T-cell (primary cell): ENCODE measurements around the gene PPM1M. TPM values are rescaled to one million over a fixed set of nuclear protein-coding genes. Genes with fewer than 3 reads are reported as not detected.
"Not testable (repeated sequence)": the region's sequence is repeated elsewhere in the genome, so short reads cannot be mapped to it uniquely, and the experiment has no call there.

Source experiments
- ATAC-seq, 4 experiments: fragments of 200-7000 bp in 3 of 4; fragments of 150-1000 bp in 1 of 4; cut with Tn5 transposase; replicated peaks in 1 of 4; 1 replicate in 3 of 4; 2 replicates in 1 of 4; pipeline ENCODE4 v1.10.0; 2021; ENCODE audit warnings: moderate library complexity in 3 of 4, mild to moderate bottlenecking in 2 of 4, moderate number of reproducible peaks in 1 of 4
- CTCF ChIA-PET, 2 donors: fragments of 300-600 bp; sonication (Branson Sonifier 250); formaldehyde crosslinking; loops; one replicate each; lab custom pipeline; 2022; ENCODE audit warnings: antibody characterized with exemption in 2 of 2; lab: Charles Lee
- POLR2A ChIA-PET, 2 donors: fragments of 300-600 bp; sonication (Branson Sonifier 250); formaldehyde crosslinking; loops; one replicate each; lab custom pipeline; 2022; ENCODE audit warnings: antibody characterized with exemption in 2 of 2; lab: Charles Lee
- DNase-seq, 35 experiments: peaks; one replicate each; pipeline versions ENCODE4 v3.0.0 to v3.0.0-alpha.2; 2013 to 2023
- H3K27ac ChIP-seq: one replicate; pipeline ENCODE4 v1.5.1; 2013; ENCODE audit warnings: low read length
- H3K27me3 ChIP-seq, 2 experiments: replicated peaks in 1 of 2; 1 replicate in 1 of 2; 2 replicates in 1 of 2; pipeline versions ENCODE4 v1.6.1 to v1.7.0; 2013; ENCODE audit warnings: low read length in 1 of 2, mixed read lengths in 1 of 2; ENCODE audit not compliant: control insufficient read depth in 2 of 2, insufficient read depth in 2 of 2; ENCODE audit errors: extremely low read depth in 1 of 2
- H3K36me3 ChIP-seq, 2 donors: 1 replicate in 1 of 2; 2 replicates in 1 of 2; pipeline versions ENCODE4 v1.6.1 to v1.7.0; 2013; ENCODE audit warnings: low read length in 1 of 2; ENCODE audit not compliant: control insufficient read depth in 2 of 2, insufficient read depth in 1 of 2; ENCODE audit errors: extremely low read depth in 1 of 2
- H3K4me1 ChIP-seq, 2 experiments: 1 replicate in 1 of 2; 2 replicates in 1 of 2; pipeline versions ENCODE4 v1.6.1 to v1.7.0; 2013; ENCODE audit warnings: low read length in 2 of 2, mixed read lengths in 1 of 2; ENCODE audit not compliant: insufficient read depth in 2 of 2, control insufficient read depth in 1 of 2; ENCODE audit errors: extremely low read depth in 1 of 2
- H3K4me3 ChIP-seq, 2 donors: 1 replicate in 1 of 2; 2 replicates in 1 of 2; pipeline versions ENCODE4 v1.5.1 to v1.7.0; 2013; ENCODE audit warnings: mild to moderate bottlenecking in 2 of 2, low read length in 1 of 2, moderate library complexity in 1 of 2; ENCODE audit not compliant: control insufficient read depth in 1 of 2; ENCODE audit errors: extremely low read depth in 1 of 2
- H3K9me3 ChIP-seq: 2 replicates; pipeline ENCODE4 v1.7.0; 2013
- H3K27ac Mint-ChIP-seq, 2 donors: one replicate each; pipeline ENCODE4 v1.8.0; 2020 to 2021; ENCODE audit warnings: mild to moderate bottlenecking in 2 of 2, mixed read lengths in 2 of 2
- H3K27me3 Mint-ChIP-seq, 2 donors: one replicate each; pipeline ENCODE4 v1.8.0; 2021 to 2022; ENCODE audit warnings: mixed read lengths in 2 of 2
- H3K36me3 Mint-ChIP-seq: one replicate; pipeline ENCODE4 v1.8.0; 2021; ENCODE audit warnings: mixed read lengths
- H3K4me1 Mint-ChIP-seq, 3 donors: one replicate each; pipeline ENCODE4 v1.8.0; 2020 to 2022; ENCODE audit warnings: mixed read lengths in 3 of 3, mild to moderate bottlenecking in 1 of 3
- H3K4me3 Mint-ChIP-seq, 3 donors: one replicate each; pipeline ENCODE4 v1.8.0; 2020 to 2022; ENCODE audit warnings: mild to moderate bottlenecking in 3 of 3, mixed read lengths in 3 of 3, moderate library complexity in 3 of 3
- H3K9me3 Mint-ChIP-seq, 3 donors: one replicate each; pipeline ENCODE4 v1.8.0; 2020 to 2022; ENCODE audit warnings: mixed read lengths in 3 of 3
- WGBS: methylation state at CpG from one replicate; pipeline ENCODE4 v1.1.5; 2013; ENCODE audit warnings: missing lambda C conversion rate; ENCODE audit not compliant: insufficient coverage; 5-methylcytosine and 5-hydroxymethylcytosine counted together
- total RNA-seq, 35 experiments: library from RNA in 6 of 35; stranded (reverse) in 6 of 35; fragments of 120-200 nt in 1 of 35; gene quantifications; one replicate each; pipeline versions ENCODE4 v1.2.1 to v1.2.4 and lab custom pipeline; 2013 to 2026

Gene PPM1M
- total RNA-seq, 5 donors from 2014 or later (not counting 1 experiment from before 2014, with no cell fraction given): 63.4 to 78.1 (median 73.4) TPM

- 28% methylated on average over 4 of the region's 9 CpGs for WGBS
- H3K4me1 ChIP-seq: peaks cover 45 to 63% of the 10 kb centered on the region in 2 experiments
These were observed 24.7 kb downstream of the PPM1M start for GRCh38 chr3:52270252-52270754.

GRCh38 chr3:52272172-52272571 lies 26.6 kb downstream of the PPM1M start:
- WGBS: no CpG with 5 or more reads among the region's 9 CpGs
- CTCF ChIA-PET: interaction anchor here (0.5 to 2.1 kb wide), 5 partner anchors 10 to 272 kb away, joined by 3 to 15 read pairs (median 8); no protein-coding TSS in a partner anchor
- not testable (repeated sequence) for H3K9me3 ChIP-seq, H3K9me3 Mint-ChIP-seq, H3K27me3 ChIP-seq, ATAC-seq, H3K27me3 Mint-ChIP-seq
- H3K4me3 ChIP-seq: peak overlapping the region in 1 of 2 donors; percentile 27
- H3K36me3 ChIP-seq: peaks cover 2 to 52% of the 10 kb centered on the region in 2 donors
- Mint-ChIP-seq H3K4me3 (peak overlapping the region; percentile 84 to 92 (median 89)), H3K4me1 (peaks cover 82 to 91% (median 89%) of the 10 kb centered on the region in 3 donors), H3K36me3 (peaks cover 43% of the 10 kb centered on the region), H3K27ac (peak overlapping the region; percentile 92 to 93)
- peaks cover 49 to 65% of the 10 kb centered on the region in 2 experiments for H3K4me1 ChIP-seq
- peak in 1 of 35 experiments; percentile 10 for DNase-seq
- POLR2A ChIA-PET: interaction anchor here (0.7 to 1.6 kb wide), 5 partner anchors 10 to 281 kb away, joined by 3 to 15 read pairs (median 6); no protein-coding TSS in a partner anchor
- H3K27ac ChIP-seq: peak overlapping the region; percentile 80

More at GRCh38 chr3:52270252-52270754, 24.7 kb downstream of the PPM1M start:
- no peaks in the 10 kb centered on the region for H3K9me3 Mint-ChIP-seq
- CTCF ChIA-PET: interaction anchor here in 1 of 2 donors (1.1 to 2.1 kb wide), 6 partner anchors 9 to 50 kb away, joined by 3 to 15 read pairs (median 5); partner anchors contain the start of gene TWF2
- H3K27ac Mint-ChIP-seq: peak overlapping the region; percentile 92 to 93
- no peaks in the 10 kb centered on the region for H3K27me3 ChIP-seq
- H3K27me3 Mint-ChIP-seq: no peaks in the 10 kb centered on the region
- H3K36me3 ChIP-seq: peaks cover 2 to 64% of the 10 kb centered on the region in 2 donors
- peak overlapping the region; percentile 84 to 92 (median 89) for H3K4me3 Mint-ChIP-seq
- H3K9me3 ChIP-seq: no peaks in the 10 kb centered on the region
- DNase-seq: peak in 1 of 35 experiments; percentile 12
- POLR2A ChIA-PET: interaction anchor here in 1 of 2 donors (1.2 to 1.6 kb wide), 4 partner anchors 12 to 22 kb away, joined by 4 to 15 read pairs (median 6); partner anchors contain the start of gene GLYCTK
- H3K36me3 Mint-ChIP-seq: peaks cover 48% of the 10 kb centered on the region
- ATAC-seq: no peak
- H3K27ac ChIP-seq: peak overlapping the region; percentile 80
- no peak overlapping the region for H3K4me3 ChIP-seq
- peaks cover 82 to 89% (median 88%) of the 10 kb centered on the region in 3 donors for H3K4me1 Mint-ChIP-seq

- peak overlapping the region in 1 of 2 donors; percentile 69 for H3K4me3 ChIP-seq
- peaks cover 49 to 65% of the 10 kb centered on the region in 2 experiments for H3K4me1 ChIP-seq
- CTCF ChIA-PET: interaction anchor here (0.6 to 1.9 kb wide), 4 partner anchors 9 to 42 kb away, joined by 3 to 11 read pairs (median 6); partner anchors contain the start of gene GLYCTK (in 1 of the 2)
- H3K27me3 ChIP-seq: no peaks in the 10 kb centered on the region
- Mint-ChIP-seq H3K4me1 (peaks cover 76 to 84% (median 84%) of the 10 kb centered on the region in 3 donors), H3K4me3 (peak overlapping the region; percentile 89 to 92 (median 91)), H3K27me3 (no peaks in the 10 kb centered on the region), H3K9me3 (no peaks in the 10 kb centered on the region), H3K36me3 (peaks cover 41% of the 10 kb centered on the region), H3K27ac (peak overlapping the region; percentile 91 to 93)
- no CpG with 5 or more reads among the region's 3 CpGs for WGBS
- POLR2A ChIA-PET: interaction anchor here in 1 of 2 donors (0.6 to 0.7 kb wide), 2 partner anchors 13 to 34 kb away, joined by 3 to 6 read pairs; partner anchors contain the start of gene TWF2
- peak in 2 of 4 experiments; percentile 19 to 43 for ATAC-seq
- peaks cover 2 to 46% of the 10 kb centered on the region in 2 donors for H3K36me3 ChIP-seq
- H3K27ac ChIP-seq: peak overlapping the region; percentile 80
- peak in 1 of 35 experiments; percentile 11 for DNase-seq
- H3K9me3 ChIP-seq: no peaks in the 10 kb centered on the region
These were observed 27.3 kb downstream of the PPM1M start for GRCh38 chr3:52272831-52273230.

GRCh38 chr3:52274781-52275180 lies 29.2 kb downstream of the PPM1M start:
- Mint-ChIP-seq H3K4me1 (peaks cover 64 to 83% (median 77%) of the 10 kb centered on the region in 3 donors), H3K27ac (peak overlapping the region; percentile 91 to 93), H3K36me3 (peaks cover 40% of the 10 kb centered on the region), H3K4me3 (peak overlapping the region; percentile 89 to 92 (median 91))
- Histone ChIP-seq H3K4me3 (peak overlapping the region; percentile 69 to 71), H3K27ac (peak overlapping the region; percentile 80), H3K36me3 (peaks cover 2 to 27% of the 10 kb centered on the region in 2 donors), H3K4me1 (peaks cover 44 to 54% of the 10 kb centered on the region in 2 experiments)
- H3K9me3 Mint-ChIP-seq, H3K27me3 ChIP-seq, H3K27me3 Mint-ChIP-seq, CTCF ChIA-PET, ATAC-seq, H3K9me3 ChIP-seq: not testable (repeated sequence)
- POLR2A ChIA-PET: interaction anchor here in 1 of 2 donors (0.6 kb wide), 1 partner anchor 21 kb away, joined by 3 read pairs; no protein-coding TSS in a partner anchor
- WGBS: 33% methylated on average over 3 of the region's 18 CpGs
- peak in 1 of 35 experiments; percentile 6 for DNase-seq

- H3K27ac Mint-ChIP-seq: peak overlapping the region; percentile 91 to 93
- H3K9me3 Mint-ChIP-seq: no peaks in the 10 kb centered on the region
- Histone ChIP-seq H3K4me3 (peak overlapping the region; percentile 69 to 71), H3K4me1 (peaks cover 44 to 61% of the 10 kb centered on the region in 2 experiments), H3K27ac (peak overlapping the region; percentile 80), H3K9me3 (no peaks in the 10 kb centered on the region), H3K36me3 (peaks cover 2 to 21% of the 10 kb centered on the region in 2 donors), H3K27me3 (no peaks in the 10 kb centered on the region)
- H3K36me3 Mint-ChIP-seq: peaks cover 34% of the 10 kb centered on the region
- ChIA-PET POLR2A (interaction anchor here (0.6 to 2.2 kb wide), 9 partner anchors 10 to 38 kb away, joined by 3 to 17 read pairs (median 5); partner anchors contain the start of genes GLYCTK (in 1 of the 2) and TWF2 (in 1 of the 2)), CTCF (interaction anchor here in 1 of 2 donors (0.7 to 3.9 kb wide), 10 partner anchors 17 to 62 kb away, joined by 3 to 17 read pairs (median 5); partner anchors contain the start of gene TWF2)
- H3K27me3 Mint-ChIP-seq: no peaks in the 10 kb centered on the region
- peak in 33 of 35 experiments; percentile 28 to 75 (median 54) for DNase-seq
- peaks cover 61 to 81% (median 75%) of the 10 kb centered on the region in 3 donors for H3K4me1 Mint-ChIP-seq
- peak overlapping the region; percentile 89 to 92 (median 91) for H3K4me3 Mint-ChIP-seq
- ATAC-seq: peak; percentile 9 to 20 (median 12)
- WGBS: under 1% methylated on average over 22 of the region's 28 CpGs
These were observed 31.8 kb downstream of the PPM1M start for GRCh38 chr3:52277071-52277964.
